ACC112 (cell line): ENCODE data around the gene COPG1.

Experiments used
- H2AFZ ChIP-seq: fragments of 200-600 bp; sonication (generic); one replicate; pipeline ENCODE4 v1.6.0; 2017; ENCODE audit warnings: antibody characterized with exemption, low read length; ENCODE audit not compliant: unreplicated experiment
- H3K27ac ChIP-seq: fragments of 200-600 bp; sonication (generic); 2 replicates; pipeline ENCODE4 v1.5.1; 2014; ENCODE audit warnings: low read depth, mild to moderate bottlenecking, antibody characterized with exemption, low read length, moderate library complexity
- H3K27me3 ChIP-seq: fragments of 200-600 bp; sonication (generic); 2 replicates; pipeline ENCODE4 v1.6.1; 2014; ENCODE audit warnings: mild to moderate bottlenecking, antibody characterized with exemption, low read length, moderate library complexity, mixed read lengths; ENCODE audit not compliant: insufficient read depth
- H3K36me3 ChIP-seq: fragments of 200-600 bp; sonication (generic); 2 replicates; pipeline ENCODE4 v1.6.1; 2016; ENCODE audit warnings: mild to moderate bottlenecking, antibody characterized with exemption, low read length, moderate library complexity, mixed read lengths; ENCODE audit not compliant: insufficient read depth
- H3K4me1 ChIP-seq: fragments of 200-600 bp; sonication (generic); one replicate; pipeline ENCODE4 v1.6.1; 2016; ENCODE audit warnings: low read length, mixed read lengths; ENCODE audit not compliant: insufficient read depth, unreplicated experiment, control insufficient read depth
- H3K4me3 ChIP-seq: fragments of 200-600 bp; sonication (generic); 2 replicates; pipeline ENCODE4 v1.5.1; 2014; ENCODE audit warnings: mild to moderate bottlenecking, low read depth, low read length
- H3K79me2 ChIP-seq: fragments of 200-600 bp; sonication (generic); one replicate; pipeline ENCODE4 v1.6.0; 2016; ENCODE audit warnings: low read length; ENCODE audit not compliant: control insufficient read depth, unreplicated experiment, insufficient read depth

The COPG1 gene

DNA sequence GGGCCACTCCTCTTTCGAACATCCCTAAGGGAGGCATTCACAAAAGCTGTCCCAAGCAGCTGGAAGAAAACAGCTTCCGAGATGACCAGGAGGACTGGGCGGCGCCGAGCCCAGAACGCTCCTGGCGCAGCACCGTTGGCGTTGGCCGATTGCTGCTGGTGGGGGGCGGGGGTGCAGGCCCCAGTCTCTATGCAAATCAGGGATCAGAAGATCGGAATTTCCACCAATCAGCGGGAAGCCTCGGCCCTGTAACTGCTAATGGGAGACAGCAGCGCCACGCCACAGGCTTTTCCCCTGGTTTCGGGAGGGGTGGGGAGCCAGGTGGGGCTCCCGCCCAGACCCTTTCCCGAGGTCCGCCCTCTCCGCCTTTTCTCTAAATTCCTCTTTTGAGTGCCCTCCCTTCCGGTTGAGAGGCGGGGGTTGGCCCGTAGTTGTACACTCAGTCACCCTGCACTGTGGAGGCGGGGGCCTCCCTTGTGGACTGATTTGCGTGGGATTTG, 56.2 kb downstream of the COPG1 start:
- Histone ChIP-seq H3K4me3 (peak overlapping the region; percentile 61), H3K27me3 (no peaks in the 10 kb centered on the region)

DNA sequence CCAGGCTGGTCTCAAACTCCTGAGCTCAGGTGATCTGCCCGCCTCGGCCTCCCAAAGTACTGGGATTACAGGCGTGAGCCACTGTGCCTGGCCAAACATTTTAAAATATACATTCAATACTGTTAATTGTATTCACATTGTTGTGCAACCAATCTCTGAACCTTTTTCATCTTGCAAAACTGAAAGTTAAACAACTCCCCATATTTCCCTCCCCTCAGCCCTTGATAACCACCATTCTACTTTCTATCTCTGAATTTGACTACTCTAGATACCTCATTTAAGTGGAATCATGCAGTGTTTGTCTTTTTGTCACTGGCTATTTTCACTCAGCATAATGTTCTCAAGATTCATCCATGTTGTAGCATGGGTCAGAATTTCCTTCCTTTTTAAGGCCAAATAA, 59.2 kb downstream of the COPG1 start:
- no peak overlapping the region for H2AFZ ChIP-seq
- H3K79me2 ChIP-seq: no peaks in the 10 kb centered on the region
- no peak overlapping the region for H3K4me3 ChIP-seq
- no peak overlapping the region for H3K27ac ChIP-seq
- no peaks in the 10 kb centered on the region for H3K36me3 ChIP-seq
- H3K4me1 ChIP-seq: peaks cover 13% of the 10 kb centered on the region
- H3K27me3 ChIP-seq: no peaks in the 10 kb centered on the region

More for the DNA sequence above, 56.2 kb downstream of the COPG1 start:
- peak overlapping the region; percentile 64 for H2AFZ ChIP-seq
- H3K4me1 ChIP-seq: peaks cover 13% of the 10 kb centered on the region
- no peaks in the 10 kb centered on the region for H3K36me3 ChIP-seq
- H3K27ac ChIP-seq: peak overlapping the region; percentile 65
- H3K79me2 ChIP-seq: no peaks in the 10 kb centered on the region

DNA sequence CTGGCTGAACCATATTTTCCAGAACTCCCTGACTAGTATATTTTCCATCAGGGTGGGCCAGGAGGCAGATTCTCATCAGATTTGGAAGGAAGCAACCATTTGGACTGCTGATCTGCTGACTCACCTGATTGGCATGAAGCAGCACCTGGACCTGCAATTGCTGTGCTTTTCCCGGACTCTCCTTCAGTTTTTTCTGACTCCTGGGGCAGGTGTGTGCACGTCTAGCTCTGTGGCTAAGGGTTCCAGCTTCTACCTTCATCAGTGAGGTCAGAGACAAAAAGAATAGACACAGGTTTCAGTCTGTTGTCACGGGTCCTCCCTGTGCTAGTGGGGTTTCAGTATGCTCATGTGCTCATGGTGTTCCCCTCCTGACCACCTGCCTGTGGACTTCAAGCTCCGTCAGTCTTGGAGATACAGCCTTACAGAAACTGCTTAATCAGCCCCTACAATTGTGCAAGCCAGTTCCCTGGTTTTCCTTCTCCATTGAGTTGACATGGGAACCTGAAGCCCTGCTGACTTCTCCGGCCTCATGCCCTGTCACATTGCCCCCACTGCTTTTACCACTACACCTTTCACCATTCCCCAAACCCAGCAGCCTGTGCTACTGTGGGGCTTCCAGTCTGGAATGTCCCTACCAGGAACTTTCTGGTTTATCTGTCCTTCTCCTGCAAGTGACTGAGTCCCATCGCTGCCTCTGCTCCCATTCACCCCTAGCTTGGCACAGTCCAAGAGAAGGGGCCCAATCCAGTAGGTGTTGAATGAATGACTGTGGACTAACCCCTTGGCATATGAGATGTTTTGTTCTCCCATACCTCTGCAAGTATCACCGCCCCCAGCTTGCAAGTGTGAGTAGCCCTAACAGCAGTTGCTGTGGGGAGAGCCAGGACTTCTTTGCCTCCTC, 61.0 kb downstream of the COPG1 start:
- Histone ChIP-seq H3K36me3 (no peaks in the 10 kb centered on the region), H2AFZ (no peak overlapping the region), H3K27me3 (no peaks in the 10 kb centered on the region), H3K79me2 (peaks cover under 1% of the 10 kb centered on the region), H3K4me1 (peaks cover 20% of the 10 kb centered on the region), H3K4me3 (no peak overlapping the region), H3K27ac (no peak overlapping the region)

DNA sequence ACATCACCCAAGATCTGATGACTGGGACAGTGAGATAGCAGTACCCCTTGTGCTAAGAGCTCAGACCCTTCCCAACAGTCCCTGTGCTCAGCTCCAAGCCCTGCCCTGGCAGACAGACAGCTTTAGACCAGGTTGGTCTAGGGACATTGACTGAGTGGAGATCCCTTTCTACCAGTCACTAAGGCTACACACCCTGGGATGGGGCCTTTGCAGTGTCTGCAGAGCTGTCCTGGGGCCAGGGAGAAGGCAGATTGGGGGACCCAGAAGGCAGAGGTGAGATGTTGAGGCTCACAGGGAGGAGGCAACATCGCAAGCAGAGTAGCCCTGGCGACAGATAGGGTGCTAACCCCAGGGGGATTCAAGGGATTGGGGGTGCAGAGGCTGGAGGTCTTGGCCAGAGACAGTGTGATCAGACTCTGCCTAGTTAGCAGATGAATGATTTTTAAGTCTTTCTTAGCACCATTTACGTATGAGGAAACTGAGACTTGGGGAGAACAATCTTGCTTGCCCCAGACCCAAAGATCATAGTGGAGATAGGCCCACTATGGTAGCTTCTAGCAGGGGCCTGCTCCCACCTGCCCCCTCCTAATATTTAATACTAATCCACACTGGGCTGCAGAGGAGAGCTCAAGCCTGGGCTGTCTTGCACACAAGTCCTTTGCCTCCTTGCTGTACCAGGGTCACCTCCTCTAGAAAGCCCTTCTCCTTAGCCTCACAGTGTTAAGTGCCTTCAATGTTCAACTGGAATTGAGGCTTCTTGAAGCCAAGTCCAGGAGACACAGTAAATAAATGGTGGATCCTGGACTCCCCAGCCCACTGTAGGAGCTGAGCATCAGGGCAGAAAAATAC, 61.9 kb downstream of the COPG1 start:
- Histone ChIP-seq H3K36me3 (no peaks in the 10 kb centered on the region), H3K4me1 (peaks cover 11% of the 10 kb centered on the region), H3K27ac (no peak overlapping the region), H3K27me3 (no peaks in the 10 kb centered on the region), H3K4me3 (no peak overlapping the region), H2AFZ (no peak overlapping the region), H3K79me2 (peaks cover 5% of the 10 kb centered on the region)

DNA sequence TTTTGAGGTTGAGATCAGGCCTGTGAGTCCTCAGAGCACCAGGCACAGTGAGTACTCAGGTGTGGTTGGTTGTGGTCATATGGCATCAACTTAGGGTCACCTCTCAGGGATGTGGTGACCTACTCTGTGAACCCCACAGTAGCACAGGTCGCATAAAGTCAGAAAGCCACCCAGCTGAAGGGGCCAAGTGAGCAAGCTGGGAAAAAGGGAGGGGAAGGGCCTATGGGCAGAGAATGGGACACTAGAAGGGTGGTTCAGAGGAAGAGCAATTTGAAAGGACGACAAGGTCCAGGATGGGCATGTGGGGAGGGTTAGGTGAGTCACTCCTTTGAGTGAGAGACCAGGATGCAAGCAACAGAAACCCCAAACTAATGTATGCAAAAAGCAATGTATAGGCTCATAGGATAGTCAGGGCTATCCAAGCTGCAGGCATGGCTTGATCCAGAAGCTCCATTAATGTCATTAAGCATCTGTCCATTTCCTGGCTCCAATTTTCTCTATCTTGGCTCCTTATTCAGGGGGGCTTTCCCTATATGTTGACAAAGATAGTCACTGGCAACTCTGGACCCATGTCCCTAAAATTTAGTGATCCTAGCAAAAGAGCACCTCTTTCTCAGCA, 62.7 kb downstream of the COPG1 start:
- no peak overlapping the region for H2AFZ ChIP-seq
- H3K4me1 ChIP-seq: peaks cover 9% of the 10 kb centered on the region
- H3K36me3 ChIP-seq: no peaks in the 10 kb centered on the region
- H3K4me3 ChIP-seq: no peak overlapping the region
- H3K79me2 ChIP-seq: peaks cover 5% of the 10 kb centered on the region
- no peak overlapping the region for H3K27ac ChIP-seq
- no peaks in the 10 kb centered on the region for H3K27me3 ChIP-seq

DNA sequence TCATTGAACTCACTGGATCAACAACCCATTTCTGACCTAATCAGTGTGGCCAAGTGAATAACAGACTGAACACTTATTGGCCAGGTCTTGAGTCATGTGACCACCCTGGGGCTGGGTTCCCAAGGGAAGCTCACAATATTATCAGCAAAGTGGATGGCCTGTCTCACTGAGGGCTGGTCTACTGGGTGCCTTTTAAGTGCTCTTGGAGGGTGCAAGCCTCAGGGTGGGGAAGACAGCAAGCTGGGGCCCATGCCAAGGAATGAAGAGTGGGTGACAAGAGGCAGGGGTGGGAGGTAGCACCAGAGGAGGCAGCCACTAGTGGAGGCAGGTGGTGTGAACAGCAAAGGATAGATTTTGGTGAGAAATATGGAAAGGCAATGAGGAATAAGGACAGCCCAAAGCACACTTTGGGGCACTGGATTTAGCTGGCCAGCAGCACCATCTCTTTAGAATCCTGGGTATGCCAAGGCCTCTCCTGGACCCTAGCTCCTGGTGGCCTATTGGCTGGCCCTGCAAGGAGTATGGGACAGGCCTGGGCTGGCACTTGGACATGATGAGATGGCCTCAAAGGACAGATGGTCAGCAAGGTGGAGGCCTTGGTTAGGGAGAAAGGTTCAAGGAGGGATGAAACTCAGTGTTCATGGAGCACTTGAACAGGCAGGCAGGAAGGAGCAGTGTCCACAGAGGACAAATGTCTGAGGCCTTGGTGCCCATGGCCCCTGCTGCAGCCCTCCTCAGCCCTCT, 63.4 kb downstream of the COPG1 start:
- H3K79me2 ChIP-seq: peaks cover 5% of the 10 kb centered on the region
- no peaks in the 10 kb centered on the region for H3K36me3 ChIP-seq
- H3K27ac ChIP-seq: no peak overlapping the region
- H3K4me3 ChIP-seq: no peak overlapping the region
- peaks cover 9% of the 10 kb centered on the region for H3K4me1 ChIP-seq
- H3K27me3 ChIP-seq: no peaks in the 10 kb centered on the region
- H2AFZ ChIP-seq: no peak overlapping the region

DNA sequence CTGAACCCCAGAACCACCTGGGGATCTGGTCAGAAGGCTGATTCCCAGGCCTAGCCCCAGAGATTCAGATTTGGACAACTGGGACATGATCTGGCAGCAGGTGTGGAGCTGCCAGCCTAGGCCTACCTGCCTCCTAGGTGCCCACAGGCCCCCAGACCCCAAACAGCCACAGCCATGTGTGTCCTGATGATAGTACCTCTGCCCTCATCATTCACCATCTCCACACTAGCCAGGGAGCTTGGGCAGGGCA, 63.9 kb downstream of the COPG1 start:
- H3K27ac ChIP-seq: no peak overlapping the region
- peaks cover 5% of the 10 kb centered on the region for H3K79me2 ChIP-seq
- no peak overlapping the region for H2AFZ ChIP-seq
- no peaks in the 10 kb centered on the region for H3K27me3 ChIP-seq
- H3K4me1 ChIP-seq: peaks cover 9% of the 10 kb centered on the region
- H3K36me3 ChIP-seq: no peaks in the 10 kb centered on the region
- no peak overlapping the region for H3K4me3 ChIP-seq

DNA sequence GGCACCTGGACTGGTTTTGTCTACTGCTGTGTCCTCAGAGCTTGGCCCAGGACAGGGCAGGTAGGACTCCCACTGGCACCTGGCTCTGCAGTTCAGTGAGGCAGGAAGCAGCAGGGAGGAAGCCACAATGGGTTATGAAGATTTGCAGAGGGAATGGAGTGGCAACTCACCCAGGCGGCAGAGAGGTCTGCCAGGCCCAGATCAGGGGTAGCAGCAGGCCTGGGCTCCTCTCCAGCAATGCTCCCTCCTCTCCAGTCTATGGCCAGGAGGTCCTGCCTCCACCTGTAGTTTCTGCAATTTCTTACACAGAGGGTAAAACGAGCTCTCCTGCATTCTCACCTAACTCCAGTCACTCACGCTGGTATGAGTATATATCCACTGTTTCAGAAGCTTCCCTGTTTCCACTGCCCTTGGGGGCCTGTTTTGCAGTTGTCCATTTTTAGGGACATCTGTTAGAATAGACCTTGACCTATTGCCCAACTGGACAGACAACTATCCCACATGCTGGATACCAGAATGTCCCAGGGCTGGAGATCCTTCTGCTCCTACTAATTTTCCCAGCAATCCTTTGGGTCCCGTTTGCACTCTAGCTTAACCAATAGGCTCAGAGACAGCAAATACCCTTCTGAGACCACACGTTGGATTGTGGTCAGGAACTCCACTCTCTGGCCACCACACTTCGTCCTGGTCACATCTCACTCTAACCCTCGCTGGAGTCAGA, 64.4 kb downstream of the COPG1 start:
- Histone ChIP-seq H3K27me3 (no peaks in the 10 kb centered on the region), H3K4me3 (peak overlapping the region; percentile 91), H3K4me1 (peaks cover 9% of the 10 kb centered on the region), H3K36me3 (no peaks in the 10 kb centered on the region), H3K79me2 (peaks cover 5% of the 10 kb centered on the region), H3K27ac (peak overlapping the region; percentile 45; the same call in 1 of the 2 replicates), H2AFZ (peak overlapping the region; percentile 68)

DNA sequence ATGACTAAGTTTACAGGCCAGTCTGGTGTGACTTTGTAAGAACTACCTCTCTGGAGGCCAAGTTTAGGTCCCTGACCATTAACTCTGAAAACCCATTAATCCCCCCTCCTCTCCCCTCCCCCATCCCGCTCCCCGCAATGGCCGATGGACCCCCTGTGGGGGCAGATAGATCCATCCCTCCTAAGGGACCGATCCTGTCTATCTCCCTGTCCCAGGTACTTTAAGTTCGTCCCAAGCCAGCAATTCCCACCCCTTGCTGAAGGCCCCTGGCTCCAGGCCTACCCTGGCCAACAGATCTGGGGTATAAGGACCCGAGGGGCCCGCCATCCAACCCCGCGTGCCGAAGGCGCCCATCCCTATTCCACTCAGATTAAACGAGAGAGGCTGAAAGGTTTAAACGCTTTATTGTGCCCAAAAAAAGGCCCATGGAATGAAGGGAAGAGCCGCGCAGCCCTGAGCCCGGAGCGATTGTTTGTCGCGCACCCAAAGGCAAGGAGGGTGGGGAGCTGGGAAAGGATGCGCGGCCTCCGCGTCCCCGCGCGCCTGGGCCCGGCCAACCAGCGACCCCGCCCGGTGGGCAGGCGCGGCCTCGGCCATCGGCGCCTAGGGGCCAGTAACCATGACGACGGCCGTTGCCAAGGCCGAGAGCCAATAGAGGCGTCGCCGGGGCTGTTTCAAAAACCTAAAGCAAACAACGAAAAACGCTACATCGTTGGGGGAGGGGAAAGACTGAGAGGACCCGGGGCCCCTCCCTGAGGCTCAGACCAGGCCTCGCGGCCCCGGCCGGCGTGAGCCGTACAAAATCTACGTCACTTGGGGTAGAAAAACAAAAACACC, 65.2 kb downstream of the COPG1 start:
- H3K4me3 ChIP-seq: peak overlapping the region; percentile 91
- no peaks in the 10 kb centered on the region for H3K27me3 ChIP-seq
- peak overlapping the region; percentile 68 for H2AFZ ChIP-seq
- no peaks in the 10 kb centered on the region for H3K36me3 ChIP-seq
- H3K79me2 ChIP-seq: peaks cover 5% of the 10 kb centered on the region
- peak overlapping the region; percentile 45 for H3K27ac ChIP-seq
- H3K4me1 ChIP-seq: peaks cover 9% of the 10 kb centered on the region
